H9 (cell line): ENCODE data around the gene RGS6. TPM values are rescaled to one million over a fixed set of nuclear protein-coding genes. Genes with fewer than 3 reads are reported as not detected.

Experiments
- DNase-seq: peaks from one replicate; pipeline ENCODE4 v3.0.0-alpha.2; 2017
- H2AFZ ChIP-seq: one replicate; pipeline ENCODE4 v1.6.1; 2013; ENCODE audit warnings: mild to moderate bottlenecking, low read length, control low read depth, moderate library complexity
- H2AK5ac ChIP-seq: 2 replicates; pipeline ENCODE4 v1.6.1; 2013; ENCODE audit warnings: low read length, control low read depth, mixed read lengths; ENCODE audit not compliant: insufficient read length
- H2BK120ac ChIP-seq: one replicate; pipeline ENCODE4 v1.6.1; 2013; ENCODE audit warnings: low read depth, mild to moderate bottlenecking, low read length, control low read depth, inconsistent platforms; ENCODE audit not compliant: poor library complexity, severe bottlenecking
- H2BK12ac ChIP-seq: 2 replicates; pipeline ENCODE4 v1.6.1; 2013; ENCODE audit warnings: low read length, control low read depth, mixed read lengths, low read depth; ENCODE audit not compliant: insufficient read length
- H2BK15ac ChIP-seq: 2 replicates; pipeline ENCODE4 v1.6.1; 2013; ENCODE audit warnings: low read depth, low read length, control low read depth
- H2BK20ac ChIP-seq: one replicate; pipeline ENCODE4 v1.6.1; 2013; ENCODE audit warnings: low read depth, mild to moderate bottlenecking, low read length, control low read depth, inconsistent platforms; ENCODE audit not compliant: poor library complexity, severe bottlenecking
- H2BK5ac ChIP-seq: 2 replicates; pipeline ENCODE4 v1.6.1; 2013; ENCODE audit warnings: low read length, control low read depth, mixed read lengths; ENCODE audit not compliant: insufficient read length
- H3K14ac ChIP-seq: 2 replicates; pipeline ENCODE4 v1.6.1; 2013; ENCODE audit warnings: low read length, control low read depth; ENCODE audit not compliant: insufficient read depth
- H3K18ac ChIP-seq: 2 replicates; pipeline ENCODE4 v1.6.1; 2013; ENCODE audit warnings: low read depth, mild to moderate bottlenecking, mixed read lengths, low read length, control low read depth; ENCODE audit not compliant: insufficient read length
- H3K23ac ChIP-seq: 2 replicates; pipeline ENCODE4 v1.6.1; 2013; ENCODE audit warnings: low read length, control low read depth, mixed read lengths, low read depth; ENCODE audit not compliant: insufficient read length
- H3K23me2 ChIP-seq: 2 replicates; pipeline ENCODE4 v1.6.1; 2013; ENCODE audit warnings: low read depth, mild to moderate bottlenecking, mixed read lengths, low read length, control low read depth; ENCODE audit not compliant: insufficient read length, poor library complexity, severe bottlenecking
- H3K27ac ChIP-seq: 2 replicates; pipeline ENCODE4 v1.5.1; 2013; ENCODE audit warnings: low read length, control low read depth, mixed read lengths, low read depth; ENCODE audit not compliant: insufficient read length
- H3K27me3 ChIP-seq: 2 replicates; pipeline ENCODE4 v1.6.1; 2013; ENCODE audit warnings: low read length, control low read depth, inconsistent platforms; ENCODE audit not compliant: insufficient read depth
- H3K4ac ChIP-seq: 2 replicates; pipeline ENCODE4 v1.6.1; 2013; ENCODE audit warnings: low read depth, mild to moderate bottlenecking, control low read depth, inconsistent platforms, low read length, moderate library complexity
- H3K4me1 ChIP-seq: 2 replicates; pipeline ENCODE4 v1.6.1; 2013; ENCODE audit warnings: low read length, control low read depth, inconsistent platforms; ENCODE audit not compliant: insufficient read depth
- H3K4me2 ChIP-seq: 2 replicates; pipeline ENCODE4 v1.6.1; 2013; ENCODE audit warnings: low read length, control low read depth, mixed read lengths; ENCODE audit not compliant: insufficient read length, insufficient read depth
- H3K56ac ChIP-seq: 2 replicates; pipeline ENCODE4 v1.6.1; 2013; ENCODE audit warnings: low read depth, mild to moderate bottlenecking, mixed read lengths, low read length, control low read depth; ENCODE audit not compliant: insufficient read length
- H3K79me1 ChIP-seq: 2 replicates; pipeline ENCODE4 v1.6.1; 2013; ENCODE audit warnings: low read depth, mild to moderate bottlenecking, moderate library complexity, low read length, control low read depth, inconsistent platforms; ENCODE audit not compliant: insufficient read depth, poor library complexity, severe bottlenecking
- H3K79me2 ChIP-seq: 2 replicates; pipeline ENCODE4 v1.6.1; 2013; ENCODE audit warnings: low read length, control low read depth, inconsistent platforms; ENCODE audit not compliant: insufficient read depth
- H3K9ac ChIP-seq: 2 replicates; pipeline ENCODE4 v1.6.1; 2013; ENCODE audit warnings: low read length, control low read depth, mixed read lengths; ENCODE audit not compliant: insufficient read length; ENCODE audit errors: extremely low read depth
- H3K9me3 ChIP-seq: one replicate; pipeline ENCODE4 v1.6.1; 2013; ENCODE audit warnings: low read depth, low read length, inconsistent platforms; ENCODE audit not compliant: control insufficient read depth
- H3T11ph ChIP-seq: one replicate; pipeline ENCODE4 v1.6.1; 2013; ENCODE audit warnings: mild to moderate bottlenecking, low read length, control low read depth, inconsistent platforms
- H4K20me1 ChIP-seq: one replicate; pipeline ENCODE4 v1.6.1; 2013; ENCODE audit not compliant: control insufficient read depth, insufficient read length, insufficient read depth
- H4K5ac ChIP-seq: 2 replicates; pipeline ENCODE4 v1.6.1; 2013; ENCODE audit warnings: low read depth, mild to moderate bottlenecking, mixed read lengths, low read length, control low read depth; ENCODE audit not compliant: insufficient read length
- H4K8ac ChIP-seq: replicated peaks from 2 replicates; pipeline ENCODE4 v1.6.1; 2013; ENCODE audit warnings: low read length, control low read depth, mixed read lengths, low read depth; ENCODE audit not compliant: insufficient read length
- H4K91ac ChIP-seq: 2 replicates; pipeline ENCODE4 v1.6.1; 2013; ENCODE audit warnings: low read depth, mild to moderate bottlenecking, moderate library complexity, mixed read lengths, low read length, control low read depth; ENCODE audit not compliant: insufficient read length
- H3K27ac Mint-ChIP-seq, 3 experiments: 2 replicates in 2 of 3; 3 replicates in 1 of 3; pipeline ENCODE4 v1.8.0; 2020 to 2021; ENCODE audit warnings: mixed read lengths in 3 of 3, mild to moderate bottlenecking in 1 of 3, moderate library complexity in 1 of 3
- H3K27me3 Mint-ChIP-seq: 2 replicates; pipeline ENCODE4 v1.8.0; 2021; ENCODE audit warnings: low read depth, mild to moderate bottlenecking, moderate library complexity, mixed read lengths
- H3K36me3 Mint-ChIP-seq, 3 experiments: 2 replicates in 2 of 3; 3 replicates in 1 of 3; pipeline ENCODE4 v1.8.0; 2020 to 2021; ENCODE audit warnings: low read depth in 3 of 3, mixed read lengths in 3 of 3; ENCODE audit not compliant: insufficient read depth in 1 of 3
- H3K4me1 Mint-ChIP-seq, 2 experiments: 2 replicates each; pipeline ENCODE4 v1.8.0; 2020; ENCODE audit warnings: mixed read lengths in 2 of 2
- H3K4me3 Mint-ChIP-seq, 2 experiments: 2 replicates in 1 of 2; 3 replicates in 1 of 2; pipeline ENCODE4 v1.8.0; 2020 to 2021; ENCODE audit warnings: mild to moderate bottlenecking in 2 of 2, mixed read lengths in 2 of 2, moderate library complexity in 1 of 2
- H3K9me3 Mint-ChIP-seq, 2 experiments: 2 replicates in 1 of 2; 3 replicates in 1 of 2; pipeline ENCODE4 v1.8.0; 2020; ENCODE audit warnings: mild to moderate bottlenecking in 2 of 2, mixed read lengths in 2 of 2, moderate library complexity in 1 of 2
- CTCF ChIP-seq: fragments of 200-600 bp; sonication (generic); conservative IDR thresholded peaks from 3 replicates; pipeline ENCODE4 v1.8.0; 2021; ENCODE audit warnings: antibody characterized with exemption, mild to moderate bottlenecking
- WGBS: extraction: QIAGEN DNeasy Blood & Tissue Kit; methylation state at CpG from one replicate; pipeline ENCODE4 v1.1.7; 2013; ENCODE audit warnings: missing lambda C conversion rate, low lambda C conversion rate, mixed read lengths; ENCODE audit not compliant: insufficient read length; ENCODE audit errors: extremely low coverage; 5-methylcytosine and 5-hydroxymethylcytosine counted together
- total RNA-seq: library from RNA; stranded (reverse); gene quantifications from 2 replicates; pipeline ENCODE4 v1.2.1, GENCODE V29; 2021

RGS6 gene
- total RNA-seq, 1 experiment from 2014 or later, result 3.0 TPM

GRCh38 chr14:72350215-72350614 lies 418.0 kb downstream of the RGS6 start:
- Mint-ChIP-seq H3K27me3 (peaks cover 4% of the 10 kb centered on the region; the same call in 1 of the 2 replicates), H3K4me3 (no peak overlapping the region), H3K9me3 (no peaks in the 10 kb centered on the region), H3K36me3 (no peaks in the 10 kb centered on the region), H3K4me1 (no peaks in the 10 kb centered on the region), H3K27ac (no peak overlapping the region)
- Histone ChIP-seq H3K18ac (no peak overlapping the region), H4K20me1 (no peaks in the 10 kb centered on the region), H3K79me2 (no peaks in the 10 kb centered on the region), H3K9me3 (no peaks in the 10 kb centered on the region), H3K23ac (no peak overlapping the region), H2BK120ac (no peak overlapping the region), H4K91ac (no peak overlapping the region), H2AFZ (no peak overlapping the region), H2BK15ac (no peak overlapping the region), H3K4me1 (no peaks in the 10 kb centered on the region), H2BK20ac (no peak overlapping the region), H3K79me1 (no peaks in the 10 kb centered on the region), H3K9ac (no peak overlapping the region), H3K4ac (no peak overlapping the region), H3K27ac (no peak overlapping the region), H3K14ac (no peak overlapping the region), H4K8ac (no peak overlapping the region), H3K23me2 (no peaks in the 10 kb centered on the region), H2BK5ac (no peak overlapping the region), H3K56ac (no peak overlapping the region), H4K5ac (no peak overlapping the region), H2BK12ac (no peak overlapping the region), H3K27me3 (no peaks in the 10 kb centered on the region), H3T11ph (no peak overlapping the region), H2AK5ac (no peak overlapping the region), H3K4me2 (no peak overlapping the region)
- WGBS, result no CpG with 5 or more reads among the region's 1 CpG
- no peak for DNase-seq
- TF ChIP-seq CTCF, result no peak
